Endothelial cell of umbilical vein (primary cell): ENCODE measurements around the gene ETV3L. TPM values are rescaled to one million over a fixed set of nuclear protein-coding genes. Genes with fewer than 3 reads are reported as not detected.

Experiments used
- BruUV-seq: library from RNA; stranded (reverse); fragments of 400-500 nt; replicated peaks from 2 replicates; lab custom pipeline; 2021; lab: Mats Ljungman, UMichigan
- CTCF ChIA-PET: fragments of 300-600, 350-600 bp; sonication (Branson Sonifier 250); formaldehyde crosslinking; loops from one replicate; lab custom pipeline; 2021; ENCODE audit warnings: antibody characterized with exemption, inconsistent platforms; lab: Charles Lee
- POLR2A ChIA-PET: fragments of 300-600, 350-600 bp; sonication (Branson Sonifier 250); formaldehyde crosslinking; loops from one replicate; lab custom pipeline; 2021; ENCODE audit warnings: antibody characterized with exemption, inconsistent platforms; lab: Charles Lee
- DNase-seq: peaks from one replicate; pipeline ENCODE4 v3.0.0-alpha.2; 2011; ENCODE audit warnings: low read depth, low spot score
- FAIRE-seq: peaks from 2 replicates; lab custom pipeline; 2011; peaks lifted over from hg19 to GRCh38; lab: Jason Lieb, UNC
- H2AFZ ChIP-seq: 2 replicates; pipeline ENCODE4 v1.6.0; 2012; ENCODE audit warnings: low read depth, low read length, control low read depth, inconsistent platforms
- H3K27ac ChIP-seq: 2 replicates; pipeline ENCODE4 v1.5.1; 2011; ENCODE audit warnings: low read depth, mild to moderate bottlenecking, control low read depth, low read length, moderate library complexity; ENCODE audit not compliant: insufficient read depth
- H3K27me3 ChIP-seq, 2 experiments: 2 replicates each; pipeline versions ENCODE4 v1.6.0 to v1.6.1; 2011; ENCODE audit warnings: low read length in 2 of 2, mixed read lengths in 1 of 2; ENCODE audit not compliant: control insufficient read depth in 2 of 2, insufficient read depth in 2 of 2
- H3K36me3 ChIP-seq, 2 experiments: 2 replicates in 1 of 2; 3 replicates in 1 of 2; pipeline ENCODE4 v1.5.1; 2011; ENCODE audit warnings: low read length in 2 of 2, mild to moderate bottlenecking in 1 of 2, moderate library complexity in 1 of 2; ENCODE audit not compliant: control insufficient read depth in 2 of 2, insufficient read depth in 2 of 2; ENCODE audit errors: extremely low read depth in 1 of 2
- H3K4me1 ChIP-seq: 3 replicates; pipeline ENCODE4 v1.5.1; 2011; ENCODE audit warnings: mild to moderate bottlenecking, low read length; ENCODE audit not compliant: control insufficient read depth, insufficient read depth; ENCODE audit errors: extremely low read depth
- H3K4me2 ChIP-seq: 2 replicates; pipeline ENCODE4 v1.6.1; 2011; ENCODE audit warnings: low read length, control low read depth, mixed read lengths; ENCODE audit not compliant: insufficient read depth
- H3K4me3 ChIP-seq, 3 experiments: fragments of 200-600 bp in 1 of 3; sonication (generic), shearing (Covaris generic) in 1 of 3; replicated peaks in 1 of 3; 2 replicates each; pipeline ENCODE4 v1.5.1; 2011 to 2016; ENCODE audit warnings: control low read depth in 3 of 3, low read length in 3 of 3, mild to moderate bottlenecking in 2 of 3, inconsistent platforms in 1 of 3, low read depth in 1 of 3, moderate library complexity in 1 of 3; ENCODE audit not compliant: insufficient read depth in 1 of 3
- H3K79me2 ChIP-seq: 2 replicates; pipeline ENCODE4 v1.6.0; 2012; ENCODE audit warnings: low read length, inconsistent platforms; ENCODE audit not compliant: control insufficient read depth, insufficient read depth
- H3K9ac ChIP-seq: replicated peaks from 2 replicates; pipeline ENCODE3; 2011; ENCODE audit warnings: low read length, control low read depth; ENCODE audit not compliant: insufficient read depth; ENCODE audit errors: extremely low read depth
- H3K9me1 ChIP-seq: replicated peaks from 3 replicates; pipeline ENCODE4 v1.6.0; 2011; ENCODE audit warnings: mild to moderate bottlenecking, low read length; ENCODE audit not compliant: control insufficient read depth, insufficient read depth; ENCODE audit errors: extremely low read depth
- H3K9me3 ChIP-seq: replicated peaks from 2 replicates; pipeline ENCODE4 v1.5.1; 2012; ENCODE audit warnings: low read length, inconsistent platforms; ENCODE audit not compliant: control insufficient read depth, insufficient read depth
- H4K20me1 ChIP-seq: replicated peaks from 2 replicates; pipeline ENCODE3; 2011; ENCODE audit warnings: mild to moderate bottlenecking, low read length; ENCODE audit not compliant: control insufficient read depth, insufficient read depth; ENCODE audit errors: extremely low read depth
- EZH2 ChIP-seq: IDR thresholded peaks from 2 replicates; pipeline ENCODE4 v1.6.1; 2012; ENCODE audit warnings: borderline replicate concordance, low read depth, mild to moderate bottlenecking, moderate library complexity, low read length, inconsistent platforms; ENCODE audit not compliant: severe bottlenecking
- FOS ChIP-seq: IDR thresholded peaks from 2 replicates; pipeline ENCODE4 v1.6.1; 2011; ENCODE audit warnings: mild to moderate bottlenecking, low read length, moderate library complexity, borderline replicate concordance; ENCODE audit not compliant: insufficient read depth
- GATA2 ChIP-seq: IDR thresholded peaks from 2 replicates; pipeline ENCODE4 v1.7.0; 2011; ENCODE audit warnings: low read depth, mild to moderate bottlenecking, moderate library complexity, mixed read lengths, low read length; ENCODE audit not compliant: insufficient read length, insufficient read depth
- JUN ChIP-seq: IDR thresholded peaks from 2 replicates; pipeline ENCODE4 v1.6.1; 2011; ENCODE audit warnings: borderline replicate concordance, low read depth; ENCODE audit not compliant: insufficient read length, insufficient read depth
- MYC ChIP-seq: IDR thresholded peaks from one replicate; pipeline ENCODE4 v1.6.1; 2011; ENCODE audit warnings: mild to moderate bottlenecking, low read depth, low read length
- POLR2A ChIP-seq: IDR thresholded peaks from 2 replicates; pipeline ENCODE4 v1.6.1; 2012; ENCODE audit warnings: low read depth, mild to moderate bottlenecking, control low read depth, low read length
- POLR2AphosphoS5 ChIP-seq: IDR thresholded peaks from 2 replicates; pipeline ENCODE4 v1.6.1; 2012; ENCODE audit warnings: low read depth, mild to moderate bottlenecking, control low read depth, low read length, moderate library complexity; ENCODE audit not compliant: insufficient read depth
- dilution Hi-C: fragments of 300-500 bp; cut with MboI; formaldehyde crosslinking; loops from one replicate; pipeline ENCODE4 v1.15.0; 2019; ENCODE audit warnings: low sequenced_read_pairs; ENCODE audit not compliant: extremely low pct_ligation_motif_present
- intact Hi-C: fragments of 100-400 bp; cut with micrococcal nuclease; formaldehyde crosslinking; loops from one replicate; pipeline ENCODE4 v1.10.0; 2022
- polyA plus RNA-seq, 4 experiments: library from polyadenylated mRNA; depleted of rRNA in 3 of 4; stranded (reverse) in 3 of 4; unstranded in 1 of 4; fragments of >200 nt; gene quantifications; 2 replicates each; pipeline versions ENCODE4 v1.2.1 to v1.2.3, GENCODE V29; 2011 to 2012; ENCODE audit warnings: missing spikeins in 1 of 4
- total RNA-seq: library from RNA; stranded (reverse); gene quantifications from 2 replicates; pipeline ENCODE4 v1.2.3, GENCODE V29; 2021
- TF ChIP-seq, protein P1 (sequence below), 2 donors: IDR thresholded peaks; 1 replicate in 1 of 2; 2 replicates in 1 of 2; pipeline ENCODE4 v1.5.1; 2011; ENCODE audit warnings: low read length in 2 of 2, mild to moderate bottlenecking in 2 of 2, moderate library complexity in 2 of 2, control low read depth in 1 of 2, inconsistent platforms in 1 of 2, low read depth in 1 of 2; ENCODE audit not compliant: insufficient read depth in 1 of 2; ENCODE audit errors: extremely low read depth in 1 of 2
- TF ChIP-seq, protein P2 (sequence below): IDR thresholded peaks from 2 replicates; pipeline ENCODE4 v1.6.1; 2011; ENCODE audit not compliant: insufficient read depth, insufficient read length

Gene ETV3L
- total and polyA plus RNA-seq, 2 donors (not counting 3 experiments of a cell fraction or from before 2014, with no cell fraction given), result not detected

DNA sequence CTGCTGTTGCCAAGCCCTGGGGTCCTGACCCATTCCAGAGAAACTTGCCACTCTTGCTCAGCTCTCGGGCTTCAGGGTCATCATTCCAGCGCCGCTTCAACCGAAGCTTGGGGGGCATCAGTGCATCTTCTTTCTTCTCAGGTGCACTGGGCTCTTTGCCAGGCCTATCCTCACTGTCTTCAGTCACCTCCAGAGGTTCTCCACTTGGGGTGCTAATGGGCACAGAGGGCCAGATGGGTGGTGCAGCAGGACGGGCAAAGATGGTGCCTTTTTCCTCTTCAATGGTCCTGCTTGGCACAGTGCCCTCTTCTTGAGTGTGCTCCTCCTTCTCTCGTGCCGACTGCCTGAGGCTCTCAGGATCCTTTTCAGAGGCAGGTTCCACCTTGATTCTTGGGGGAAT is 25.2 kb upstream of the ETV3L start:
- no peaks in the 10 kb centered on the region for H3K9me1 ChIP-seq
- BruUV-seq, result TSS peak; percentile 3
- H2AFZ ChIP-seq, result no peak overlapping the region
- H3K4me3 ChIP-seq, result no peak overlapping the region
- no peak overlapping the region for H3K27ac ChIP-seq
- ChIA-PET CTCF (interaction anchor here (1.0 to 5.9 kb wide), 2 partner anchors 10 to 34 kb away, joined by 3 to 37 read pairs; no protein-coding TSS in a partner anchor), POLR2A (no interaction called here)
- no peak for FAIRE-seq
- no peaks in the 10 kb centered on the region for H3K27me3 ChIP-seq
- H3K9me3 ChIP-seq, result no peaks in the 10 kb centered on the region
- no peak for DNase-seq
- dilution Hi-C loops (no loop called here), intact Hi-C loops (no loop called here)
- no peak overlapping the region for H3K4me2 ChIP-seq
- H3K79me2 ChIP-seq, result no peaks in the 10 kb centered on the region
- H4K20me1 ChIP-seq, result no peaks in the 10 kb centered on the region
- H3K9ac ChIP-seq, result no peak overlapping the region
- TF ChIP-seq GATA2 (no peak), MYC (no peak), POLR2AphosphoS5 (no peak), EZH2 (no peak), POLR2A (no peak), JUN (no peak), FOS (no peak)
- TF ChIP-seq, protein P1, sequence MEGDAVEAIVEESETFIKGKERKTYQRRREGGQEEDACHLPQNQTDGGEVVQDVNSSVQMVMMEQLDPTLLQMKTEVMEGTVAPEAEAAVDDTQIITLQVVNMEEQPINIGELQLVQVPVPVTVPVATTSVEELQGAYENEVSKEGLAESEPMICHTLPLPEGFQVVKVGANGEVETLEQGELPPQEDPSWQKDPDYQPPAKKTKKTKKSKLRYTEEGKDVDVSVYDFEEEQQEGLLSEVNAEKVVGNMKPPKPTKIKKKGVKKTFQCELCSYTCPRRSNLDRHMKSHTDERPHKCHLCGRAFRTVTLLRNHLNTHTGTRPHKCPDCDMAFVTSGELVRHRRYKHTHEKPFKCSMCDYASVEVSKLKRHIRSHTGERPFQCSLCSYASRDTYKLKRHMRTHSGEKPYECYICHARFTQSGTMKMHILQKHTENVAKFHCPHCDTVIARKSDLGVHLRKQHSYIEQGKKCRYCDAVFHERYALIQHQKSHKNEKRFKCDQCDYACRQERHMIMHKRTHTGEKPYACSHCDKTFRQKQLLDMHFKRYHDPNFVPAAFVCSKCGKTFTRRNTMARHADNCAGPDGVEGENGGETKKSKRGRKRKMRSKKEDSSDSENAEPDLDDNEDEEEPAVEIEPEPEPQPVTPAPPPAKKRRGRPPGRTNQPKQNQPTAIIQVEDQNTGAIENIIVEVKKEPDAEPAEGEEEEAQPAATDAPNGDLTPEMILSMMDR (IDR thresholded peaks at IDR 0.05; ENCODE audit: extremely low read depth in 1 of 2, insufficient read depth in 1 of 2, low read depth in 1 of 2, low read length in 2 of 2), result no peak
- TF ChIP-seq, protein P2, sequence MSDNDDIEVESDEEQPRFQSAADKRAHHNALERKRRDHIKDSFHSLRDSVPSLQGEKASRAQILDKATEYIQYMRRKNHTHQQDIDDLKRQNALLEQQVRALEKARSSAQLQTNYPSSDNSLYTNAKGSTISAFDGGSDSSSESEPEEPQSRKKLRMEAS, result no peak
- no peaks in the 10 kb centered on the region for H3K4me1 ChIP-seq
- peaks cover 16 to 22% of the 10 kb centered on the region in 2 experiments for H3K36me3 ChIP-seq
